HepG2 (cell line): ENCODE data around the gene GMEB2. TPM values are rescaled to one million over a fixed set of nuclear protein-coding genes. Genes with fewer than 3 reads are reported as not detected.

ENCODE experiments used
- polyA plus RNA-seq, 8 experiments: library from polyadenylated mRNA; depleted of rRNA in 3 of 8; stranded (reverse) in 7 of 8; unstranded in 1 of 8; fragments of >200 nt; fragmentation: Illumina TruSeq in 4 of 8; extraction: Trizol in 4 of 8; gene quantifications; 2 replicates each; pipeline versions ENCODE4 v1.2.1 to v1.2.3, GENCODE V29; 2011 to 2016; ENCODE audit warnings: low read depth in 4 of 8, missing spikeins in 1 of 8, mixed read lengths in 1 of 8; ENCODE audit not compliant: insufficient read depth in 1 of 8
- total RNA-seq, 5 experiments: library from RNA; depleted of rRNA; stranded (reverse); fragments of >200 nt; fragmentation: Illumina TruSeq; extraction: Trizol; gene quantifications; 2 replicates each; pipeline ENCODE4 v1.2.3, GENCODE V29; 2016; ENCODE audit warnings: low read depth in 1 of 5
- TF ChIP-seq, protein P1 (sequence below): sonication (generic); formaldehyde crosslinking; IDR thresholded peaks from 2 replicates; pipeline ENCODE4 v1.4.0; 2020; ENCODE audit warnings: missing genetic modification reagents
- TF ChIP-seq, protein P2 (sequence below): IDR thresholded peaks from 2 replicates; pipeline ENCODE4 v1.6.1; 2016; ENCODE audit warnings: low read depth, missing genetic modification reagents, missing compliant biosample characterization

GMEB2 gene
- total and polyA plus RNA-seq, 2 of the 13 experiments (the other 11 are each of a cell fraction or from before 2014, with no cell fraction given) = 10.6 to 12.4 TPM

DNA sequence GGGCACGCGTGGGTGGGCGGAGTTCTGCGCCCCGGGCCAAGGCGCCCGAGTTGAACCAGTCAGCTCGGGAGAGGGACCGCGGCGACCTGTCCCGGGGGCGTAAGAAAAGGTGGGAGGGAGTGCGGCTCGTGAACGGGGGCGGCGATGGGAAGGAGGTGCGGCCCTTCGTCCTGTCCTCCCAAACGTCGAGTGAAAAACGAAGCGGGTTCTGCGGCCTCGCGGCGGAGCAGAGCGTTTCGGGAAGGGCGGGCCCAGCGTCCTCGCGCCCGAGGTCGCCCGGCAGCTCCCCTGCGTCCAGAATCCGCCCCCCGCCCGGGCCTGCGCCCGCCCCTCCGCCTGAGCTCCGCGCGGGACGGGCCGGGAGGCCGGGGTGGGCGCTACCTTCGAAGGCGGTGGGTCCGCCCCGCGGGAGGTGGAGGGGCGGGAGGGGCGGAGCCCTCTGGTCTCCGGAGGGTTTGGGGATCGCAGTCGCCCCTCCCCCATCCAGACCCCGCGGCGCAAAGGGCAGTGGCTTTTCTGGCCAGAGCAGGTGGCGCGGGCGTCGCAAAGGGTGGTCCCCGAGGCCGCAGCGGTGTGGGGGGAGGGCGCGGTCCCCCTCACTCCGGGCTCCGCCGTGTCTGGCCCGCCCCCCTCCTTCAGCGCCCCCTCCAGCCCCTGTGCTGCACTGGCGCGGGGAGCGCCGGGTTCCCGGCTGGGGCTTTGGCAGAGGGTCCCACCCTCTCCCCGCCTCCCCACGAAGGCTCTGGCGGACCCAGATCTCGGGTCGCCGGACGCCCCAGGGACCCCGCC, 25.5 kb upstream of the GMEB2 start (continued):
- TF ChIP-seq, protein P1, sequence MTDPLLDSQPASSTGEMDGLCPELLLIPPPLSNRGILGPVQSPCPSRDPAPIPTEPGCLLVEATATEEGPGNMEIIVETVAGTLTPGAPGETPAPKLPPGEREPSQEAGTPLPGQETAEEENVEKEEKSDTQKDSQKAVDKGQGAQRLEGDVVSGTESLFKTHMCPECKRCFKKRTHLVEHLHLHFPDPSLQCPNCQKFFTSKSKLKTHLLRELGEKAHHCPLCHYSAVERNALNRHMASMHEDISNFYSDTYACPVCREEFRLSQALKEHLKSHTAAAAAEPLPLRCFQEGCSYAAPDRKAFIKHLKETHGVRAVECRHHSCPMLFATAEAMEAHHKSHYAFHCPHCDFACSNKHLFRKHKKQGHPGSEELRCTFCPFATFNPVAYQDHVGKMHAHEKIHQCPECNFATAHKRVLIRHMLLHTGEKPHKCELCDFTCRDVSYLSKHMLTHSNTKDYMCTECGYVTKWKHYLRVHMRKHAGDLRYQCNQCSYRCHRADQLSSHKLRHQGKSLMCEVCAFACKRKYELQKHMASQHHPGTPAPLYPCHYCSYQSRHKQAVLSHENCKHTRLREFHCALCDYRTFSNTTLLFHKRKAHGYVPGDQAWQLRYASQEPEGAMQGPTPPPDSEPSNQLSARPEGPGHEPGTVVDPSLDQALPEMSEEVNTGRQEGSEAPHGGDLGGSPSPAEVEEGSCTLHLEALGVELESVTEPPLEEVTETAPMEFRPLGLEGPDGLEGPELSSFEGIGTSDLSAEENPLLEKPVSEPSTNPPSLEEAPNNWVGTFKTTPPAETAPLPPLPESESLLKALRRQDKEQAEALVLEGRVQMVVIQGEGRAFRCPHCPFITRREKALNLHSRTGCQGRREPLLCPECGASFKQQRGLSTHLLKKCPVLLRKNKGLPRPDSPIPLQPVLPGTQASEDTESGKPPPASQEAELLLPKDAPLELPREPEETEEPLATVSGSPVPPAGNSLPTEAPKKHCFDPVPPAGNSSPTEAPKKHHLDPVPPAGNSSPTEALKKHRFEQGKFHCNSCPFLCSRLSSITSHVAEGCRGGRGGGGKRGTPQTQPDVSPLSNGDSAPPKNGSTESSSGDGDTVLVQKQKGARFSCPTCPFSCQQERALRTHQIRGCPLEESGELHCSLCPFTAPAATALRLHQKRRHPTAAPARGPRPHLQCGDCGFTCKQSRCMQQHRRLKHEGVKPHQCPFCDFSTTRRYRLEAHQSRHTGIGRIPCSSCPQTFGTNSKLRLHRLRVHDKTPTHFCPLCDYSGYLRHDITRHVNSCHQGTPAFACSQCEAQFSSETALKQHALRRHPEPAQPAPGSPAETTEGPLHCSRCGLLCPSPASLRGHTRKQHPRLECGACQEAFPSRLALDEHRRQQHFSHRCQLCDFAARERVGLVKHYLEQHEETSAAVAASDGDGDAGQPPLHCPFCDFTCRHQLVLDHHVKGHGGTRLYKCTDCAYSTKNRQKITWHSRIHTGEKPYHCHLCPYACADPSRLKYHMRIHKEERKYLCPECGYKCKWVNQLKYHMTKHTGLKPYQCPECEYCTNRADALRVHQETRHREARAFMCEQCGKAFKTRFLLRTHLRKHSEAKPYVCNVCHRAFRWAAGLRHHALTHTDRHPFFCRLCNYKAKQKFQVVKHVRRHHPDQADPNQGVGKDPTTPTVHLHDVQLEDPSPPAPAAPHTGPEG (CRISPR knock-in tag) = peak; percentile 78; the same call in 1 of the 2 replicates
- TF ChIP-seq, protein P2, sequence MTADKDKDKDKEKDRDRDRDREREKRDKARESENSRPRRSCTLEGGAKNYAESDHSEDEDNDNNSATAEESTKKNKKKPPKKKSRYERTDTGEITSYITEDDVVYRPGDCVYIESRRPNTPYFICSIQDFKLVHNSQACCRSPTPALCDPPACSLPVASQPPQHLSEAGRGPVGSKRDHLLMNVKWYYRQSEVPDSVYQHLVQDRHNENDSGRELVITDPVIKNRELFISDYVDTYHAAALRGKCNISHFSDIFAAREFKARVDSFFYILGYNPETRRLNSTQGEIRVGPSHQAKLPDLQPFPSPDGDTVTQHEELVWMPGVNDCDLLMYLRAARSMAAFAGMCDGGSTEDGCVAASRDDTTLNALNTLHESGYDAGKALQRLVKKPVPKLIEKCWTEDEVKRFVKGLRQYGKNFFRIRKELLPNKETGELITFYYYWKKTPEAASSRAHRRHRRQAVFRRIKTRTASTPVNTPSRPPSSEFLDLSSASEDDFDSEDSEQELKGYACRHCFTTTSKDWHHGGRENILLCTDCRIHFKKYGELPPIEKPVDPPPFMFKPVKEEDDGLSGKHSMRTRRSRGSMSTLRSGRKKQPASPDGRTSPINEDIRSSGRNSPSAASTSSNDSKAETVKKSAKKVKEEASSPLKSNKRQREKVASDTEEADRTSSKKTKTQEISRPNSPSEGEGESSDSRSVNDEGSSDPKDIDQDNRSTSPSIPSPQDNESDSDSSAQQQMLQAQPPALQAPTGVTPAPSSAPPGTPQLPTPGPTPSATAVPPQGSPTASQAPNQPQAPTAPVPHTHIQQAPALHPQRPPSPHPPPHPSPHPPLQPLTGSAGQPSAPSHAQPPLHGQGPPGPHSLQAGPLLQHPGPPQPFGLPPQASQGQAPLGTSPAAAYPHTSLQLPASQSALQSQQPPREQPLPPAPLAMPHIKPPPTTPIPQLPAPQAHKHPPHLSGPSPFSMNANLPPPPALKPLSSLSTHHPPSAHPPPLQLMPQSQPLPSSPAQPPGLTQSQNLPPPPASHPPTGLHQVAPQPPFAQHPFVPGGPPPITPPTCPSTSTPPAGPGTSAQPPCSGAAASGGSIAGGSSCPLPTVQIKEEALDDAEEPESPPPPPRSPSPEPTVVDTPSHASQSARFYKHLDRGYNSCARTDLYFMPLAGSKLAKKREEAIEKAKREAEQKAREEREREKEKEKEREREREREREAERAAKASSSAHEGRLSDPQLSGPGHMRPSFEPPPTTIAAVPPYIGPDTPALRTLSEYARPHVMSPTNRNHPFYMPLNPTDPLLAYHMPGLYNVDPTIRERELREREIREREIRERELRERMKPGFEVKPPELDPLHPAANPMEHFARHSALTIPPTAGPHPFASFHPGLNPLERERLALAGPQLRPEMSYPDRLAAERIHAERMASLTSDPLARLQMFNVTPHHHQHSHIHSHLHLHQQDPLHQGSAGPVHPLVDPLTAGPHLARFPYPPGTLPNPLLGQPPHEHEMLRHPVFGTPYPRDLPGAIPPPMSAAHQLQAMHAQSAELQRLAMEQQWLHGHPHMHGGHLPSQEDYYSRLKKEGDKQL (CRISPR knock-in tag) = no peak
- TF ChIP-seq, all 625 proteins: peak for 161
